GM18867 (cell line): Measurements from ENCODE around the gene KCNG1.

ENCODE experiments used
- ATAC-seq: cut with Tn5 transposase; IDR thresholded peaks from one replicate; pipeline ENCODE4 v1.9.1; 2021; ENCODE audit warnings: mild to moderate bottlenecking, moderate library complexity; ENCODE audit not compliant: unreplicated experiment

Gene KCNG1

DNA sequence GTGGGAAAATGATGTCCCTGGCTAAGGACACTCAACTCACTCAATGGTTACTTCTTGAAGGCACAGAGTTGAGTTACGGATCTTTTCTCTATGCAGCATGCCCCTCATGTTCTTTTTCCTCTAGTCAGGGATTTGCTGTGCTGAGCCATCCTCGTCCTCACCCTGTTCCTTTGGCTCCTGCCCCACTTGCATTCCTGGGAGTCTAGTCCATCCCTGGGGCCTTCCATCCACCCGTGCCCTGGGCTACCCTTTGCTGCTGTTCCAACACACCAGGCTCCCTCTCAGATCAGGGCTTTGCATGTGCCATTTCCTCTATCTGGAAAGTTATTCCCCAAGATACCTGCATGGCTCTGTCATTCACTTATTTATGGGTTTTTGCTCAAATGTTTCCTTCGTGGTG is 13.3 kb upstream of the KCNG1 start:
- no peak for ATAC-seq

DNA sequence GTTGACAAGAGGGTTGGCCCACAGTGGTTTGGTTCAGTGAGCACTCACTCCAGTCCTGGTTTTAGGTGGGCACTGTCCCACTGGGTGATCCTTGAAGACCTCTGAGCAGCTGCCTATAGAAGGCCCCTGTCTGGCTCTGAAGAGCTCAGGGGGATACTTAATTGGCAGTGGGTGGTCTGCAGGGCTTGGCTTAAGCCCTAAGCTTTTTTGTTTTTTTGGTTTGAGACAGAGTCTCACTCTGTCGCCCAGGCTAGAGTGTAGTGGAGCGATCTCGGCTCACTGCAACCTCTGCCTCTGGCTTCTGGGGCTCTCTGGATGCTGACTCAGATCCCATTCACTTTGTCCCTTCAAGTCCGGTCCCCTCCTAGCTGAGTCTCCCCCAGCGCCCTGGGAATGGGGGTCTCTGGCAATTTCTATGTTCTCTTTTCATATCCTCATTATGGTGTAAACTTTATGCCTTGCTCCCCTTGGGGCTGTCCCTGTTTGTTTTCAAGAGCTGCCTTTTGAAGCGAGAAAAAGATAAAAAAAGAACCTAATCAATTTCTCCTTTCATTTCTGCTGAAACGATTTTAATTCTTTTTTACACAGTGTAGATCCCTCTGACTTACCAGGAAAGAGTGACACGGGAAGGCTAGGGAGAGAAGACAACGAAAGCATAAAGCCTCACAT is 12.2 kb upstream of the KCNG1 start:
- no peak for ATAC-seq

DNA sequence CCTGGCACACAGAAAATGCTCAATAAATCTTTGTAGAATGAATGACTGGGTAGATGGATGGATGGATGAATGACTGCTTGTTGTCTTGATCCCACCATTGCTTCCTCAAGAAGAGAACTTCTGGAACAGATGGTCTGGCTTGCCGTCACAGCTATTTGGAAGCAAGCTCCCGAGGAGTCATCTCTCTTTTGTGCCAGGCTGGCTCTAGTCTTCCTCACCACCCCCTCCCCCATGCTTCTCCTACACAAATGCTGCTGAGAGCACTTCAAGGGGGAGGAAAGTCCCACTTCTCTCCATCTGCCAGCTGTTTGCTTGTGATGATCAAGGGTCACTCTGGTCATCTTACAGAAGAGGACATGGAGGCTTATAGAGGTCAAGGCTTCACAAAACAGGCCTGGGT is 11.6 kb upstream of the KCNG1 start:
- ATAC-seq = no peak

DNA sequence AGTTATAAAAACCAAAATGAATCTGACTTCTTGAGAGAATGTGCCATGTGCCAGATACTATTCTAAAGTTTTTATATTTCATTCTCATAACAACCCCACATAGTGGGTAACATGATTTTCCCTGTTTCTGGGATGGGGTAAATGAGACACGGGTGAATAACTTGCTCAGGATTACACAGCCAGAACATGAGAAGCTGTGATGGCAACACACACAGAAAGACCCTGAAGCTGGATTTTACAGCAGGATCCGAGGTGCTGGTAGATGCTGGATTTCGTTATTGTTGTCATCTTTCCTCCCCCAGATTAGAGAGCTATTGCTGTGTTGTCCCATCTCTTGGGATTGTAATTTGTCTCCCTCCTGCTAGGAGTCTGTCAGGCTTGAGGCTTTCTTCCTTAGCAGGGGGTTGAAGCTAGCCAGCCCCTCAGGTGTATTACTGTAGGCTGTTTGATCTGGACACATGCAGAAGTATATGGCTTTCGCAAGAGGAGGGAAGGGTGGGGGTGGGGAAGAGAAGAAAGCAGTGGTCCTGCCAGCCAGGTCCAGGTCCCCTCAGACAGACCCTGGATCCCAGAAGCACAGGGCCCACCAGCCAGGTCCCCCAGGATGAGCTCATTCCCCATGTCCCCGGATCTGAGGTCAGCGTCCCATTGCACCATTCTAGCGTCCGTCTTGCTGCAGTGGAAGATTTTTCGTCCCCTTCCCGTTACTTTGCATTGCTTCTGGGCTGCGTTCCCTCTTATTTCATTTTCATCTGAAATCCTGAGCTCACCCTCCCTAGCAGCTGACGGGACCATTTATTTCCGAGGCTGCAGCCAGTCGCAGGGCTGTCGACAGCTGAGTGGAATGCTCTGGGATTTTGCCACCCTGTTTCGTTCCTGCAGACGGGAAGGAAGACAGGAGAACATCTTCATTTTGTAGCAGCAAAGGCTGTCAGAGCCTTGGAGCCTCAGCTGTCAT is 7.3 kb upstream of the KCNG1 start:
- no peak for ATAC-seq

DNA sequence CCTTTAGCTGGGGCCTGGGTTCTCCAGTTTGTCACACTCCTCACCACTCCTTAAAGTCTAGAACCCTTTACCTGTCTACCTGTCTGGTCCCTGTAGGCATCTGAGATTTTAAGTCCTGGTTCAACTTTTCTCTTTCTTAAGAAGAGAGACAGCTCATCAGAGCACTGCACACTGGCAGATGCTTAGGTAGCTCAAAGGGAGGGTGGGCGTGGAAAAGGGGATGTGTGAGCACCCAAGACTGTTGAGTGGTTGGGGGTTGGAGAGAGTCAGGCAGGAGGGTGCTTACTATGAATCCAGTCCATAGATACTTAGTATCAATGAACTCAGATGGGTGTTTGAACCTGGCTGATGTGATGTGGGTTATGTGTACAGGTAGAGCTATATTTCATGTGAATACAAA is 6.6 kb upstream of the KCNG1 start:
- no peak for ATAC-seq

DNA sequence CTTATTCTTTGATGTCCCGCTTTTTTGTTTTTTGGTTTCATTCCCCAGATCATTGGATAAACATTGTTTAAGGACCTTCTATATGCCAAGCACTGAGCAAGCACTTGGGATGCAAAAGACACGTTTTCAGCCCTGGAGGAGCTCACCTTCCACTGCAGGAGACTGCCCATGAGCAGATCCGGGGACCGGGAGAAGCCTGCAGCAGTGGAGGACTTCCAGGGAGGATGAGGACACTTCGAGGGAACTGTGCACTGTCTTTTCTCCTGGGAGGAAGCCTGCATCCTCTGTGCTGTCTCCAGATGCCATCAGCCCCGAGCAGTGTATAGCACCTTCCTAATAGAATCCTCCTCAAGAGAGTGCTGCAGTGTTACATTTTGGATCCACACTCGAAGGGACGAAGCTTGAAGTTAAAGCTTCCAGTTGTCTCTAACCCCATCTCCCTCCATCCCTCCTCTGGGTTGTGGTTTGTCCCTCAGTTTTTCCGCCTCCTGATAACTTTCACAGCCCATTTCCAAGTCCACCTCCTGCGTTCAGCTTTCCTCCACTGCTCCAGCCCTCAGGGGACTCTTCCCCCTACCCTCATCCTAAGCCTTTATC is 5.8 kb upstream of the KCNG1 start:
- ATAC-seq = no peak

DNA sequence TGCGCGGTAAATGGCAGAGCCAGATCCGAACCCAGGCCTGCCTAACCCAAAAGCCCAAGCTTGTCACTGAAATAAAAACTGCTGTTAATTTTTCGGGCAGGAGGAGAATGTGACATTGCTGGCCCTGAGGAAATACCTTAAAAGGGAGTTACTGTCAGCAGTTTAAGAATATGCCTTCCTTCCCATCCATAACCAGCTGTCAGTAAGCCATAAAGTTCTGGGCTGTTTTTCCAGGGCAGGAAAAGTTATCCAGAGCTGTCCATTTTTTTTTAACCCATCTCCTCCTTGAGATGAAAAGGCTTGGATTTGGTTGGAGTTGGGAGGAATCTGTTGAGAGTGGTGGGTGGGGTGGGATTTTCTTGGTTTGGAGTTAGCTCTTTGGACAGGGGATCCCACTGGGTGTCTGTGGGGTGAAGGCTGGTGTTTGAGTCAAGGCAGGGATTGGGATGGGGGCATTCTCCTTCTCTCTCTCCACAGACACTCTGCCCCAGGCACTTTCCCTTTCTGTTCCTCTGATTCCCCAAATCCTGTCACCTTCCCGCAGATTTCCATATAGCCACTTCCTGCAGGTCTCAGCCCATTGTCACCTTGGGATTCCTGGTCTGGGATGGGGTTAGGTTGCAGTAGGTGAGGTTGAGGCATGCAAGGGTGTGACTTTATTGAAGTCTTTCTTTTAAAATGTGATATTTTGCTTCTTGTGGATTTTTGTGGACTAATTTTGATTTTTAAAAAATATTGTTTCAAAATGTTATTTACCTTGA is 4.3 kb upstream of the KCNG1 start:
- ATAC-seq = no peak

DNA sequence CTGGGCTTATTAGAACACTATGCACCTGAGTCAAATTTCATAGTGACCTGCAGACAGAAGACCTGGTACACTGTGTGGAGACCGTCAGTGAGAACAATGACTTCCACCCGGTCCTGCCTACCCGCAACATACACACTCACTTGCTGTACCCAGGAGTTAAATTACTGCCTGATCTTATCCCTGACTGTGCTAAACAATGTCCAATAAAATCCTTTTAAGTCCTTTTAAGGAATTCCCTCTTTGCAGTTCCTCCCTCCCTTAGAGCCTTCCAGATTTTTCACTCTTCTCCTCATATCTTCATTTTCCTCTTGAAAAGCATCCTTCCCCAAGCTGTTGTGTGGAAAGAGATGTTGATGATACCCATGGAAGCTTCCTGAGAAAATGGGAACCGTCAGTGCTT is 3.4 kb upstream of the KCNG1 start:
- ATAC-seq = no peak

DNA sequence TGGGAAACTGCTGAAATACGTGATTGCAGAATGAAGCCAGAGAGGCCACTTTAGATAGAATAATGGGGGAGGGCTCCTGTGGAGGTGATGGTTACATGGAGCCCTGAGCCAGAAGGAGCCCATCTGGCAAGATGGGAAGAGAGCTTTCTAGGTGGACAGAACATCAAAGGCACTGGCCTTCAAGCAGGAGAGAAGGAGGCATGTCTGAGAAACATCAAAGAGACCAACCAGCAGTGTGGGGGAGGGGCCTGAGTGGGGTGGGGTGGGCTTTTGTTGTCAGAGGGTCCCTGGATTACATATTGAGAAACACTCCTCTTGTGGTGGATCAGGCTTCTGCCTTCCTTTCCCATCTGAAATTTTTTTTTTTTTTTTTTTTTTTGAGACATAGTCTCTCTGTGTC is 1.9 kb upstream of the KCNG1 start:
- ATAC-seq = no peak

DNA sequence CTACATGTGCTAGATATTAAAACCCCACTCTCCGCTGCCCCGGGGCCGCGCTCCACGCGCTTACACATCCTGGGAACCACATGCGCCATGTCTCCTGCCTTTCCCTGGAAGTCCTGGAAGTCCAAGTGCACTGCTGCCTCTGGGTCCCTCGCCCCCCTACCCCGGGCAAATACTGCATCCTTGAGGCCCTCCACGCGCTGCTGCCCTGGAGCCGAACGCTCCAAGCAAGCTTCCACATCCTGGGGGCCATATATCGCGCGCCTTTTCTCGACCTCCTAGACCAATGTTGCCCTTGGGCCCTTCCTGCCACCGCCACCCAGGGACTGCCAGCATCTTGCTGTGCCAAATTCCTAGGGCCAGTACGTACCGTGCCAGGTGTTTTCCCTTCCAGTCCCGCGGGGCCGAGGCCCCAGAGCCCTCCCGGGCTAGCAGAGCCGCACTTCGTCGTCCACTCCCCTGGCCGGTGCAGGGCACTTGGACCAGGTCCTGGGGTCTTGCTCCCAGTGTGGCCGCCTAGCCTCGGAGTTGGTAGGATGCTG is 779 bp upstream of the KCNG1 start:
- ATAC-seq = no peak

DNA sequence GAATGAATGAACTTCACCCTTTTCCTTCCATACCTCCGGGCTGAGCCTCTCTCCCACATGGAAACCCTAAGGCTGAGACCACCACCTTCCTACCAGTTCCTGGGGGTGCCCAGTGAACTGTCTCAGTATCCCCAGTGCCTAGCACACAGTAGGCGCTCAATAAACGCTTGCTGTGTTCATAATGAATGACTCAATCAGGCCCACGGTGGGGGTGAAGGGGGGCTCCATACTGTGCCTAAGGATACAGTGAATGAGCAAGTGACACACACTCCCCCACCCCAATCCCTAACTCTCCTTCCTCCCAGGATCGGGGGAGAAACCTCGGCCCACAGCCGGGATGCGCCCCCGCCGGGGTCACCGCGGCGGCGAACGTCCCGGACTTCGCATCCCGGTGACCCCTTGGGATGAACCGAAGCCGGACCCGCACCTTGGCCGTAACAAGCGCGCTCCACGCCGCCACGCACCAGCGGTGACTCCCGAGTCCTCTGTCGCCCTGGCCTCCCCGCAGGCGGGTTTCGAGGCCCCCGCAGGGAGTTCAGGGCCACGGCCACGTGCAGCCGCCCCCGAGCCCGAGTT is 592 bp downstream of the KCNG1 start:
- ATAC-seq = no peak

DNA sequence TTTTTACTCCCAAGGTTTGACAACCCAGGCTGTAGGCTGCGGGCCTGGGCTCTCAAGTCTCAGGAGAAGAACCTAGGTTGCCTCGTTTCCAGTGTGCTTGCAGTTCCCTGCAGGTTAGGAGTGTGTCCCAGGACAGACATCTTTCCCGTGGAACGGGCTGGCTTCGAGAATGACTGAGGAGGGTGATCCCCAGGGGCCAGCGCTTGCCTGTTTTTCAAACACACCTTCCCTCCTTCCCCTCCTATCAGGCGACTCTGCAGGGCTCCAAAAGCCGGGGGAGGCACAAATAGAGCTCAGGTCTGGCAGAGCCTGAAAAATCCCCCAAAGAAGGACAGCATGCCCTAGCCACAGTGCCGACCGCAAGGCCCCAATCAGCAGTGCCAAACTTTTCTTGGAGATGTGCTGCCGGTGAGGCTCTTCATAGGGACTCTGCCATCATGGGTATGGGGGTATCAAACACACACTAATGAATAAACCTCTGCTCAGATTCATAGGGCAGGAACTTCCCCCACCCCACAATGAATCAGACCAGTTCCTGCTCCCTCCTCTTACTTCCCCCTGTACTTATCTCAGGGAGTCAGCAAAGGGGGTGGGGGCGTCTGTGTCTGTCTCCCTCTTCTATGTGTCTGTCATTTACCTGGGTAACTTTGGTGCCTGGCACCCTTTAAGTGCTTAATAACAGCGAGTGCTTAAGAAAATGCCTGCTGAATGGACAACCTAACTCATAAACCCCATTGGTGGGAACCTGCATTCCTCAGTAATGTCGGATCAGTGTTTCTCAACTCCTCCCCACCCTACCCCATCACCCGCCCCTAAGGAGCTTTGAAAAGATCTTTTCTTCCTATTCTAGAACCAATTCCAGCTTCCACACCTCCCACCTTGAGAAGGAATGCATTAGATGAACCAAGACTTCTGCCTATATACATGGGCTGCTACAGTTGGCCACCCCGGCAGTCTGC is 1.6 kb downstream of the KCNG1 start:
- no peak for ATAC-seq

DNA sequence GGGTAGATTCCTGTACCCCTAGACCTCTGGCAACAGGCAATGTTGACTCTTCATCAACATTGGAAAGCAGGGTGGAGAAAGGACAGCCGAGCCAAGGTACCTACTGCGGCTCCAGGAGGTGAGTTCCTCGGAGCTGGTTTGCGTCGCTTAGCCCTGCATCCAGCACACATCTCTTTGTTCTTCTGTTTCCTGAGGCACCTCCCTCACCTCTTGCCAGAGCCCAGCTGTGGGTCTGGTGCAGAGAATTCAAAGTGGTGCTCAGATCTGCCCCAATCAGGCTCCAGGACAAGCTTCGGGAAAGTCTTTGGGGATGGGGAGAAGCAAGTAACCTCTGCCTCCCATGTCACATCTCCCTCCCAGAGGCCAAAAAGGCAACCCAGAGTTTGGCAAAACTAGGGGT is 2.2 kb downstream of the KCNG1 start:
- no peak for ATAC-seq

DNA sequence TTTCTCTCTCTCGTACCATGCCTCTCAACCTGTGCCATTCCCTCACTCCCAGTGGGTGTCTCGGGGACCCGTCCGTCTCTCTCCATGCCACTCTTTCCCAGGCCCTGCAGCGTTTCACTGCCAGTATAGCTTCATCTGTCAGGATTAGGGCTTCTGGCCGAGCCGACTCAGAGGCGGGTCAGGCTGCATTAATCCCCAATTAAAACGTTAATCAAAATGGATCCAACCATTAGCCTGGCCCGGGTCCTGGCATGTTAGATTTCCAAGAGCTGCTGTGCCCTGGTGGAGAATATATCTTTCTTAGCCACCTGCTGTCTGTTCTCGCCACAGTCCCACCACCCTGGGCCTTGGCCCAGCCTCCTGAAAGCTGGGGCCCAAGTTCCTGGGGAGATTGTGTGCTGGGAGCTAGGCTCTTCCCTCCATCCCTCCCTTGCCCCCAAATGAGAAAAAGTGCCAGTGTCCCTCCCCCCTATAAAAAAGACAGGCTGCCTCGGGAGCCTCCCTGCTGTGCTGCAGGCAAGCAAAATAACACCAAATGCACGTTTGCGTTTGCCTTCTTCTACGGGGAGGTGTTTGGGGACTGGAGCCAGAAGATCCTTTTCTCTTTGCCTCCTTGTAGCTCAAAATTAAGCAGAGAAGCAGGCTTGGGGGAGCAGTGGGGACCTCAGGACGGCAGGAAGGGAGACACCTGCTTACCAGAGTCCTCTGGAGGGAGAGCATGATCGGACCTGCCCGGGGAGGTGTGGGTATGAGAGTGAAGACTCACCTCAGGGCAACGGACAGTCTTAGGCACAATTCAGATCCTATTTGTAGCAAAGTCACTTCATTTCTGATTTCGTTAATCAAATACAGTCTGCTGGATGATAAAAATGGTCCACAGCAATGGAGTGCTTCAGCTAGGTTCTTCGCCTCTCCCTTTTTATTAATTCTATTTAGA is 3.0 kb downstream of the KCNG1 start:
- no peak for ATAC-seq

DNA sequence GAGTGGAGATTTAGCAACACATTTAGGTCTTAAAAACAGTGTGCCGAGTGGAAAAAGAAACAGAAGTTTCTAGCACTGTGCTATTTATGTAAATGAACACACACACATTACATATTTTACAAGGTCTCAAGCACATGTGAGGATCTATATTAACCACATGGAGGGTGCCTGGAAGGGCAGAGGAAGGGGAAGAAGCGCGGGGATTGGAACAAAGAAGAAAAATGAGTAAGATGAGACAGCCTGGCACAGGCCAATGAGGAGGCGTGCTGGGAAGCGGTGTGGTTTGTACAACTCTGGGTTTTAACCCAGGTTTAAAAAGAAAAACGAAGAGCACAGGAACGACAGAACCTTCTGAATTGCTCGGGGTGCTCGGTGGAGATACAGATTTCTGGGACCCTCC is 5.7 kb downstream of the KCNG1 start:
- ATAC-seq = no peak

DNA sequence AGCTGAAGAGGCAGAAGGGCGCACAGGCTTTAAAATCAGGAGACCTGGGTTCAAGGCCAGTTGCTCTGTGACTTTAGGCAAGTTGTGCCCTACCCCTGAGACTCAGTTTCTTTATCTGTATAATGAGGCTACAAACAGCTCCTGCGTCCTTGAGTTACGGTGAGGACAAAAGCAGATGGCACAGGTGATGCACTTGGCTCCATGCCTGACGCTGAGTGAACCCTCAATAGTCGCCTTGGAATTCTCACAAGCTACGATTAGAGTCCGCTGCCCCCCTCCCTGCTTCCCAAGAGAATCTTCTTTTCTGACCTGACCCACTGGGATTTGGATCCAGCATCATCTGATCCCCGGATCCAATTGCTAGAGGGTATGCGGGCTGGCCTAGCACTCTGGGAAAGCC is 6.4 kb downstream of the KCNG1 start:
- no peak for ATAC-seq

DNA sequence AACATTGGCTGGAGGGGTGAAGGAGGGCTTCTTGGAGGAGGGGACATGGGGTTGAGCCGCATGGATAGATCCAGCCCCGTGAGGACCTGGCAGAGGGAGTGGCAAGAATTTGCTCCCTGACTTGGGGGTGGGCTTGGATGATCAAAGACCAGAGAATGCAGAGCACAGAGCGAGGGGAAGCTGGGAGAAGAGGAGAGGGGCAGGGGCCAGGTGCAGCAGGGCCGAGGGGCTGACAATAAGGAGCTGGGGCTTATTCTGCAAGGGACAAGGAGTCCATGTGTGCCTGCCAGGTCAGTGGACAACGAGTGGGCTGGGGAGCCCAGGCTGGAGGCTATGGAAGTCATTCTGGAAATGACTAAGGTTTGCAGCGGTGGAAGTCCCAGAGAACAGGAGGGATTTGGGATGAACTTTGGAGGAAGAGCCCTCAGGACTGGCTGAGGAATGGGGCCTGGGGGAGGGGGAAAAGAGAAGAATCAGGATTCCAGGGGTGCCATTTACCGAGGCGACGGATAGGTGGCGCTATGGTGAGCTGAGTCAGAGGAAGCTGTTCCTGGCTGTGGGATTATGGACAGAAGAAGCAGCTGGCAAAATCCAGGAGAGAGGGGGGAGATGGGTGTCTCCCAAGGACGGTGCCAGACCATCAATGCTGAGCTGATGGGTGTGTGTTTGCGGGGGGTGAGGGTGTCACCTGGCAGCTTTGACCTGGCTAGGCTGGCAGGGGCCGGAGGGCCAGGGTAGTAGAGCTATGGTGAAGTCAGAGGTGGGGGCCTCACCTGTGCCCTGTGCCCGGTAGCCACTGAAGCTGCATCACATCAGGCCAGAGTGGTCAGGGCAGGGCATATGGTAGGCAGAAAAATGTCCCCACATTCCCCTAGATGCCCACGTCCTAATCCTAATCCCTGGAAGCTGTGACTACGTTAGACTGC is 7.8 kb downstream of the KCNG1 start:
- no peak for ATAC-seq
